Myocyte (in vitro differentiated cells): Measurements from ENCODE around the gene CLIC5. TPM values are rescaled to one million over a fixed set of nuclear protein-coding genes. Genes with fewer than 3 reads are reported as not detected.

ENCODE experiments used
- DNase-seq: peaks from one replicate; pipeline ENCODE4 v3.0.0-alpha.2; 2012; ENCODE audit warnings: low read depth
- total RNA-seq: library from RNA; depleted of rRNA; stranded (reverse); fragments of >200 nt; gene quantifications from 2 replicates; pipeline ENCODE4 v1.2.3, GENCODE V29; 2014

The CLIC5 gene
- total RNA-seq, 1 donor from 2014 or later, result 0.03 TPM

GRCh38 chr6:46036911-46037310, 21.3 kb upstream of the CLIC5 start:
- DNase-seq, result no peak

- no peak for DNase-seq
Observed at GRCh38 chr6:46035242-46035641, 19.6 kb upstream of the CLIC5 start.

GRCh38 chr6:46032110-46032998, 16.7 kb upstream of the CLIC5 start:
- DNase-seq, result no peak

GRCh38 chr6:46029602-46030001, 13.9 kb upstream of the CLIC5 start:
- no peak for DNase-seq

GRCh38 chr6:46026307-46026706, 10.6 kb upstream of the CLIC5 start:
- no peak for DNase-seq

GRCh38 chr6:46025573-46025972, 9.9 kb upstream of the CLIC5 start:
- DNase-seq, result no peak

GRCh38 chr6:46024124-46024769, 8.6 kb upstream of the CLIC5 start:
- no peak for DNase-seq

- DNase-seq, result no peak
Observed at GRCh38 chr6:46023216-46023915, 7.7 kb upstream of the CLIC5 start.

GRCh38 chr6:46022106-46022948, 6.7 kb upstream of the CLIC5 start:
- DNase-seq, result no peak

- DNase-seq, result no peak
Observed at GRCh38 chr6:46017726-46018125, 2.1 kb upstream of the CLIC5 start.

- no peak for DNase-seq
Observed at GRCh38 chr6:46016063-46016608, 476 bp upstream of the CLIC5 start.

- no peak for DNase-seq
Observed at GRCh38 chr6:46014511-46015118, 1.0 kb downstream of the CLIC5 start.

GRCh38 chr6:46014046-46014445, 1.6 kb downstream of the CLIC5 start:
- no peak for DNase-seq

GRCh38 chr6:46013639-46014038, 2.0 kb downstream of the CLIC5 start:
- DNase-seq, result no peak

GRCh38 chr6:46012834-46013233, 2.8 kb downstream of the CLIC5 start:
- DNase-seq, result no peak

- no peak for DNase-seq
Observed at GRCh38 chr6:46011188-46012085, 4.2 kb downstream of the CLIC5 start.

GRCh38 chr6:46010771-46011170, 4.9 kb downstream of the CLIC5 start:
- no peak for DNase-seq

- no peak for DNase-seq
Observed at GRCh38 chr6:46010270-46010669, 5.4 kb downstream of the CLIC5 start.

- DNase-seq, result no peak
Observed at GRCh38 chr6:46002264-46002663, 13.4 kb downstream of the CLIC5 start.
